OCI-LY1 (cell line): ENCODE data around the gene SRCIN1.

Experiments used
- EZH2 ChIP-seq: fragments of 200-600 bp; sonication (generic), shearing (Covaris generic); IDR thresholded peaks from 2 replicates; pipeline ENCODE4 v1.8.0; 2017; ENCODE audit warnings: borderline replicate concordance, mixed run types, mild to moderate bottlenecking, antibody characterized with exemption, low read length, moderate library complexity, mixed read lengths
- TF ChIP-seq, protein P1 (sequence below): fragments of 200-600 bp; sonication (generic), shearing (Covaris generic); IDR thresholded peaks from 2 replicates; pipeline ENCODE4 v1.5.1; 2017; ENCODE audit warnings: mild to moderate bottlenecking, antibody characterized with exemption, low read length, moderate library complexity, mixed read lengths

DNA sequence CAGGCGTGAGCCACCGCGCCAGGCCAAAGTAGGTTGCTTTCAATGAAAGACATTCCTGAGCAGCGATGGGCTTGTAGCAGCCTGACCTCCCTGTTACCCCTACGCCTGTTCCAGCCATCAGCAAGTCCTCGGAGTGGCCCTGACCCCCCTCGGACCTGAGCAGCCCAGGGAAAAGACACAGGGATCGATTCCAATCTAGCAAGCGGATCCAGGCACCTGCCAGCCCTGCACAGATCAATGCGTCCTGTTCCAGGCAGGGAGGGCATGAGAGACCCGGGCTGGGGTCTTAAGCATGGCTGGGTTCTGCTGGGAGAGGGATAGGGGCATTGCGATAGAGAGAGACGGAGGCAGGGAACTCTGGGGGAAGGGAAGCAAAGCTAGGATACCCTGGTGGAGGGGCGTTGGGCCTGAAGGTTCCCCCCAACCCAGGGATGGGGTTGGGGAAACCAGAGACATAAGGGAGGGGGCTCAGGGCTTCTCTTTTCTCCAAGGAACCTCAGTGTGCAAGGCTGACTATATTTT, 21.9 kb downstream of the SRCIN1 start:
- TF ChIP-seq, protein P1, sequence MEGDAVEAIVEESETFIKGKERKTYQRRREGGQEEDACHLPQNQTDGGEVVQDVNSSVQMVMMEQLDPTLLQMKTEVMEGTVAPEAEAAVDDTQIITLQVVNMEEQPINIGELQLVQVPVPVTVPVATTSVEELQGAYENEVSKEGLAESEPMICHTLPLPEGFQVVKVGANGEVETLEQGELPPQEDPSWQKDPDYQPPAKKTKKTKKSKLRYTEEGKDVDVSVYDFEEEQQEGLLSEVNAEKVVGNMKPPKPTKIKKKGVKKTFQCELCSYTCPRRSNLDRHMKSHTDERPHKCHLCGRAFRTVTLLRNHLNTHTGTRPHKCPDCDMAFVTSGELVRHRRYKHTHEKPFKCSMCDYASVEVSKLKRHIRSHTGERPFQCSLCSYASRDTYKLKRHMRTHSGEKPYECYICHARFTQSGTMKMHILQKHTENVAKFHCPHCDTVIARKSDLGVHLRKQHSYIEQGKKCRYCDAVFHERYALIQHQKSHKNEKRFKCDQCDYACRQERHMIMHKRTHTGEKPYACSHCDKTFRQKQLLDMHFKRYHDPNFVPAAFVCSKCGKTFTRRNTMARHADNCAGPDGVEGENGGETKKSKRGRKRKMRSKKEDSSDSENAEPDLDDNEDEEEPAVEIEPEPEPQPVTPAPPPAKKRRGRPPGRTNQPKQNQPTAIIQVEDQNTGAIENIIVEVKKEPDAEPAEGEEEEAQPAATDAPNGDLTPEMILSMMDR, result no peak
- no peak for TF ChIP-seq EZH2
